ENCODE results near the gene MYL5. TPM values are rescaled to one million over a fixed set of nuclear protein-coding genes. Genes with fewer than 3 reads are reported as not detected.

MYL5 gene
- total RNA-seq, 1 donor from 2014 or later = 17.5 TPM

DNA sequence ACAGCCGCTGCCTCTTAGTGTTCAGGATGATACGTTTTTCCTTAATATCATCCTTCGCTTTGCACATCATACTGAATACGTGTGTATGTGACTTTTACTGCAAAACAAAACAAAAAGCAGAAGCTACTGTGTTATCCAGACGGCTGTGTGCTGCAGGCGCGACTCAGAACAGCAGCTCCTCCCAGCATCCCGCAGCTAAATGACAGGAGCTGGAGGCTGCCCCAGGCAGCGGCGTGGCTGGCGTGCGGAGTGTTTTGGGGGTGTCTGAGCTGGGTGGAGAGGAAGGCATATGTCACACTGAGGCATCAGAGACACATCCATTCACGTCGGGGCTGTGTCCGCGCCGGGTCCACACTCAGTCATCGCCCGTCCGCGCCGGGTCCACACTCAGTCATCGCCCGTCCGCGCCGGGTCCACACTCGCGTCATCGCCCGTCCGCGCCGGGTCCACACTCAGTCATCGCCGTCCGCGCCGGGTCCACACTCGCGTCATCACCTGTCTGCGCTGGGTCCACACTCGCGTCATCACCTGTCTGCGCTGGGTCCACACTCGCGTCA is 47.9 kb downstream of the MYL5 start:
- peaks cover 30% of the 10 kb centered on the region for H3K4me1 Mint-ChIP-seq (ENCODE audit: low read depth, unreplicated experiment)
- Histone ChIP-seq H3K4me3 (ENCODE audit: insufficient read depth, low read depth, low read length) (no peak overlapping the region), H3K27me3 (ENCODE audit: insufficient read depth, low read length) (no peaks in the 10 kb centered on the region), H2AFZ (ENCODE audit: low read depth, low read length) (no peak overlapping the region), H4K20me1 (ENCODE audit: insufficient read depth, low read length) (peaks cover 94% of the 10 kb centered on the region), H3K9me3 (ENCODE audit: insufficient read depth, low read depth, low read length) (no peaks in the 10 kb centered on the region), H3K27ac (ENCODE audit: low read depth, low read length) (no peak overlapping the region), H3K4me2 (ENCODE audit: low read length) (no peak overlapping the region), H3K36me3 (ENCODE audit: insufficient read depth, low read length) (peaks cover 3% of the 10 kb centered on the region), H3K79me2 (ENCODE audit: insufficient read depth, low read length) (peaks cover 99% of the 10 kb centered on the region), H3K9ac (ENCODE audit: low read length) (no peak overlapping the region), H3K4me1 (ENCODE audit: insufficient read depth, low read length) (peaks cover 4% of the 10 kb centered on the region)
- H3K36me3 Mint-ChIP-seq (ENCODE audit: low read depth, unreplicated experiment) = peaks cover 17% of the 10 kb centered on the region
- DNase-seq (ENCODE audit: low read depth) (no peak), FAIRE-seq (no peak)
- no peak overlapping the region for H3K4me3 Mint-ChIP-seq (ENCODE audit: unreplicated experiment)
- TF ChIP-seq CTCF (IDR thresholded peaks at IDR 0.05; ENCODE audit: insufficient read depth, low read depth, low read length) (no peak), EZH2 (IDR thresholded peaks at IDR 0.05; ENCODE audit: insufficient read depth, low read length) (no peak)
- no peak overlapping the region for H3K27ac Mint-ChIP-seq (ENCODE audit: unreplicated experiment)
- H3K27me3 Mint-ChIP-seq (ENCODE audit: low read depth, unreplicated experiment) = no peaks in the 10 kb centered on the region
- H3K9me3 Mint-ChIP-seq (ENCODE audit: unreplicated experiment) = peaks cover 4% of the 10 kb centered on the region

DNA sequence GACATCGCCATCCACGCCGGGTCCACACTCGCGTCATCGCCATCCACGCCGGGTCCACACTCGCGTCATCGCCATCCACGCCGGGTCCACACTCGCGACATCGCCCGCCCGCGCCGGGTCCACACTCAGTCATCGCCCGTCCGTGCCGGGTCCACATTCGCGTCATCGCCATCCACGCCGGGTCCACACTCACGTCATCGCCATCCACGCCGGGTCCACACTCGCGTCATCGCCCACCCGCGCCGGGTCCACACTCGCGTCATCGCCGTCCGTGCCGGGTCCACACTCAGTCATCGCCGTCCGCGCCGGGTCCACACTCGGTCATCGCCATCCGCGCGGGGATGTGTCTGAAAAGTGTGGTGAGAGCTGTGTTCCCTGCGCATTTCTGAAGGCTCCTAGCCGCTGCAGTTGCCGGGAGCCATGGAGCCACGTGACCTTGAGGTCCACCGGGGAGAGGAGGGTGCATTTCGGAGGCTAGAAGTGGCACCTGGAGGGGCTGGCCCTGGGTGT is 48.6 kb downstream of the MYL5 start:
- H4K20me1 ChIP-seq (ENCODE audit: insufficient read depth, low read length) = peaks cover 94% of the 10 kb centered on the region
- H3K36me3 Mint-ChIP-seq (ENCODE audit: low read depth, unreplicated experiment) = peaks cover 17% of the 10 kb centered on the region
- FAIRE-seq = no peak

More for the DNA sequence above, 48.6 kb downstream of the MYL5 start:
- TF ChIP-seq EZH2 (IDR thresholded peaks at IDR 0.05; ENCODE audit: insufficient read depth, low read length) (no peak), CTCF (IDR thresholded peaks at IDR 0.05; ENCODE audit: insufficient read depth, low read depth, low read length) (no peak)
- no peak overlapping the region for H3K9ac ChIP-seq (ENCODE audit: low read length)
- H3K4me1 ChIP-seq (ENCODE audit: insufficient read depth, low read length) = peaks cover 4% of the 10 kb centered on the region
- no peak overlapping the region for H3K4me3 Mint-ChIP-seq (ENCODE audit: unreplicated experiment)
- H3K79me2 ChIP-seq (ENCODE audit: insufficient read depth, low read length) = peaks cover 99% of the 10 kb centered on the region
- no peak overlapping the region for H3K4me2 ChIP-seq (ENCODE audit: low read length)
- H3K4me1 Mint-ChIP-seq (ENCODE audit: low read depth, unreplicated experiment) = peaks cover 24% of the 10 kb centered on the region
- no peak overlapping the region for H2AFZ ChIP-seq (ENCODE audit: low read depth, low read length)
- no peak overlapping the region for H3K27ac Mint-ChIP-seq (ENCODE audit: unreplicated experiment)
- H3K9me3 Mint-ChIP-seq (ENCODE audit: unreplicated experiment) = peaks cover 4% of the 10 kb centered on the region
- no peak for DNase-seq (ENCODE audit: low read depth)
- H3K27me3 ChIP-seq (ENCODE audit: insufficient read depth, low read length) = no peaks in the 10 kb centered on the region
- peaks cover 3% of the 10 kb centered on the region for H3K36me3 ChIP-seq (ENCODE audit: insufficient read depth, low read length)
- no peak overlapping the region for H3K27ac ChIP-seq (ENCODE audit: low read depth, low read length)
- no peaks in the 10 kb centered on the region for H3K27me3 Mint-ChIP-seq (ENCODE audit: low read depth, unreplicated experiment)
- no peak overlapping the region for H3K4me3 ChIP-seq (ENCODE audit: insufficient read depth, low read depth, low read length)
- H3K9me3 ChIP-seq (ENCODE audit: insufficient read depth, low read depth, low read length) = no peaks in the 10 kb centered on the region
